ENCODE measurements around the gene ZNF329. TPM values are rescaled to one million over a fixed set of nuclear protein-coding genes. Genes with fewer than 3 reads are reported as not detected.

Gene ZNF329
- polyA plus RNA-seq, 2 donors: 2.0 to 2.3 TPM

DNA sequence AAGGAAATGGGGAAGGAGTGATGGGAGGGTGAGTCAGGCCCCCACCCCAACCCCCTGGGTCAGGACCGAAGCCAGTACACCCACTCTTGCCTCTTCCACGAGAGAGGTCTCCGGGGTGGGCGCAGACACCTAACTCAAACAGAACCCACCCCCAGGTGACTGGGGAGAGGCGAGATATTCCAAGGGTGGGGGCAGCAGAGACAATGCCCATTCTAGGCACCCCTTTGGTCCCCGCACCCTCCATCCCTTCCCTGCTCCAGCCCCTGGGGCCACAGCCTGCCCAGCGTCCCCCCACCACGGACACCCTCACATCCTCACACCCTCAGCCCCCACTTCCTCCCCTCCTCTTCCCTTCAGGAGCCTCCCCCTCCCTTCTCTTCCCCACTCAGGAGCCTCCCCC, 53.2 kb downstream of the ZNF329 start:
- peaks cover 4 to 24% of the 10 kb centered on the region in 2 donors for H3K9me3 ChIP-seq (ENCODE audit: control insufficient read depth in 2 of 2, insufficient read depth in 1 of 2, low read depth in 1 of 2, low read length in 1 of 2)
- H3K4me1 ChIP-seq (ENCODE audit: control insufficient read depth in 2 of 2, insufficient read depth in 2 of 2, low read length in 1 of 2): peaks cover 0 to 7% of the 10 kb centered on the region in 2 donors
- no peak overlapping the region for H3K27ac ChIP-seq (ENCODE audit: low read depth in 2 of 2, low read length in 1 of 2)
- 32 to 35% methylated on average over 7 to 8 of the region's 8 CpGs for WGBS, 2 donors
- H3K4me3 ChIP-seq (ENCODE audit: low read depth in 1 of 2, low read length in 2 of 2): peak overlapping the region in 1 of 2 donors; percentile 79
- no peaks in the 10 kb centered on the region for H3K27me3 ChIP-seq (ENCODE audit: control insufficient read depth in 1 of 2, insufficient read depth in 2 of 2, low read length in 2 of 2)
- H3K36me3 ChIP-seq (ENCODE audit: control insufficient read depth in 2 of 2, insufficient read depth in 2 of 2, low read length in 1 of 2): peaks cover 0 to 2% of the 10 kb centered on the region in 2 donors

DNA sequence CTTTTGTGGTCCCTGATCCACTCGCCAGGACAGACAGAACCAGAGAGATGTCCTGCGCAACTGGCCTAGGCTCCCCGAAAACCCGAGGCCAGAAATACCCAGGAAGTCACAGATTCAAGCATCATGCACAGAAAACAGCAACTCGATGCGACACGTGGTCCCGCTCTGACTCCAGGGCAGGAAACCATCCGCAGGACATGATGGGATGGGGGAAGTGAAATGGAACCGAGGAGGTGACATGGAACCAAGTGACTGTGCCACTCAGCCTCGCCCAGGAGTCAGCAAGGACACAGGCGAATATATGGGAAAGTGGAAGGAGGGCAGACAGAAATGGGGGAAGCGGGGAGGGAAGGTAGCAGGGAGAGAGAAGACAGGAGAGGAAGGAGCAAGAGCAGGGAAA, 53.7 kb downstream of the ZNF329 start:
- no peak overlapping the region for H3K27ac ChIP-seq (ENCODE audit: low read depth in 2 of 2, low read length in 1 of 2)
- peaks cover 0 to 7% of the 10 kb centered on the region in 2 donors for H3K4me1 ChIP-seq (ENCODE audit: control insufficient read depth in 2 of 2, insufficient read depth in 2 of 2, low read length in 1 of 2)
- H3K36me3 ChIP-seq (ENCODE audit: control insufficient read depth in 2 of 2, insufficient read depth in 2 of 2, low read length in 1 of 2): peaks cover 0 to 2% of the 10 kb centered on the region in 2 donors
- H3K27me3 ChIP-seq (ENCODE audit: control insufficient read depth in 1 of 2, insufficient read depth in 2 of 2, low read length in 2 of 2): no peaks in the 10 kb centered on the region
- no peak overlapping the region for H3K4me3 ChIP-seq (ENCODE audit: low read depth in 1 of 2, low read length in 2 of 2)
- peaks cover 4 to 24% of the 10 kb centered on the region in 2 donors for H3K9me3 ChIP-seq (ENCODE audit: control insufficient read depth in 2 of 2, insufficient read depth in 1 of 2, low read depth in 1 of 2, low read length in 1 of 2)
- WGBS, 2 donors: 88 to 90% methylated on average over 13 of the region's 13 CpGs

- no peaks in the 10 kb centered on the region for H3K27me3 ChIP-seq (ENCODE audit: control insufficient read depth in 1 of 2, insufficient read depth in 2 of 2, low read length in 2 of 2)
- H3K9me3 ChIP-seq (ENCODE audit: control insufficient read depth in 2 of 2, insufficient read depth in 1 of 2, low read depth in 1 of 2, low read length in 1 of 2): peaks cover 6 to 27% of the 10 kb centered on the region in 2 donors
- WGBS, 2 donors: 94 to 96% methylated on average over 10 of the region's 10 CpGs
These were observed 55.3 kb downstream of the ZNF329 start for GRCh38 chr19:58095328-58095727.

DNA sequence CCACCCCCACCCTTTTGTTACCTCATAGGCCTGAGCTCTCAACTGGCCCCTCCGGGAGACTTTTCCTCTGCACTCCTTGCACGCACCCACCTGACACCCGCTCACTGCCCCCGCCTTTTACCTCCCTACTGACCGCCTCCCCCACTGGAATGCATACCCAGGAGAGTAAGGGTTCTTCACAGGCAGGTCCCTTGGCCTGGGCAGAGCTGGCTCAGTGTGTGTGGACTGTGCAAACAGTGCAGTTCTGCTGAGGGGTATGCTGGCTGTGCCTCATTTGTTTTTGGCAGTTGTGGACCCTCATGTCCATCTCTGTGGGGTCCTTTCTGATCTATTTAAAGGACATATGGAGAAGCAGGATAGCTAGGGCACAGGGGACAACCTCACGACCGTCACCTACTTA, 57.5 kb downstream of the ZNF329 start:
- 92 to 94% methylated on average over 7 of the region's 7 CpGs for WGBS, 2 donors

More at GRCh38 chr19:58095328-58095727, 55.3 kb downstream of the ZNF329 start:
- H3K4me1 ChIP-seq (ENCODE audit: control insufficient read depth in 2 of 2, insufficient read depth in 2 of 2, low read length in 1 of 2): peaks cover 0 to 7% of the 10 kb centered on the region in 2 donors
- no peak overlapping the region for H3K27ac ChIP-seq (ENCODE audit: low read depth in 2 of 2, low read length in 1 of 2)
- no peak overlapping the region for H3K4me3 ChIP-seq (ENCODE audit: low read depth in 1 of 2, low read length in 2 of 2)
- H3K36me3 ChIP-seq (ENCODE audit: control insufficient read depth in 2 of 2, insufficient read depth in 2 of 2, low read length in 1 of 2): peaks cover 0 to 2% of the 10 kb centered on the region in 2 donors

GRCh38 chr19:58091251-58091995, 59.2 kb downstream of the ZNF329 start:
- Histone ChIP-seq H3K4me3 (ENCODE audit: low read depth in 1 of 2, low read length in 2 of 2) (no peak overlapping the region), H3K36me3 (ENCODE audit: control insufficient read depth in 2 of 2, insufficient read depth in 2 of 2, low read length in 1 of 2) (peaks cover 0 to 3% of the 10 kb centered on the region in 2 donors), H3K27ac (ENCODE audit: low read depth in 2 of 2, low read length in 1 of 2) (no peak overlapping the region), H3K9me3 (ENCODE audit: control insufficient read depth in 2 of 2, insufficient read depth in 1 of 2, low read depth in 1 of 2, low read length in 1 of 2) (peaks cover 19 to 38% of the 10 kb centered on the region in 2 donors), H3K4me1 (ENCODE audit: control insufficient read depth in 2 of 2, insufficient read depth in 2 of 2, low read length in 1 of 2) (no peaks in the 10 kb centered on the region), H3K27me3 (ENCODE audit: control insufficient read depth in 1 of 2, insufficient read depth in 2 of 2, low read length in 2 of 2) (no peaks in the 10 kb centered on the region)
- 78 to 85% methylated on average over 11 of the region's 11 CpGs for WGBS, 2 donors

More for the DNA sequence above, 57.5 kb downstream of the ZNF329 start:
- Histone ChIP-seq H3K4me3 (ENCODE audit: low read depth in 1 of 2, low read length in 2 of 2) (no peak overlapping the region), H3K27ac (ENCODE audit: low read depth in 2 of 2, low read length in 1 of 2) (no peak overlapping the region), H3K27me3 (ENCODE audit: control insufficient read depth in 1 of 2, insufficient read depth in 2 of 2, low read length in 2 of 2) (no peaks in the 10 kb centered on the region), H3K36me3 (ENCODE audit: control insufficient read depth in 2 of 2, insufficient read depth in 2 of 2, low read length in 1 of 2) (peaks cover 0 to 2% of the 10 kb centered on the region in 2 donors), H3K4me1 (ENCODE audit: control insufficient read depth in 2 of 2, insufficient read depth in 2 of 2, low read length in 1 of 2) (peaks cover 0 to 7% of the 10 kb centered on the region in 2 donors), H3K9me3 (ENCODE audit: control insufficient read depth in 2 of 2, insufficient read depth in 1 of 2, low read depth in 1 of 2, low read length in 1 of 2) (peaks cover 9 to 33% of the 10 kb centered on the region in 2 donors)

DNA sequence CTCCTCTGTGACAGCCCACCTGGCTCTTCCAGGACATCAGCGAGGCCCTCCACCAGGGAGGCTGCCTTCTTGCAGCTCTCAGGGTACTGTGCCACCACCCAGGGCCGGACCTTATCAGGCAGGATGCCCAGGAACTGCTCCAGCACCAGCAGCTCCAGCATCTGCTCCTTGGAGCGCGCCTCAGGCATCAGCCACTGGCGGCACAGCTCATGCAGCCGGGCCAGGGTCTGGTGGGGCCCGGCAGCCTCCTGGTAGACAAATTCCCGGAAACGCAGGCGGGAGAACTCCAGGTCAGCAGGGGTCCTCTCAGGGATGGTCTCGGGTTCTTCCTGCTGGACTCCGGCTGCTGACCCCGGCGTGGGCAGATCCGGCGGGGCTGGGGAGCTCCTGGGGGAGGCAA, 60.7 kb downstream of the ZNF329 start:
- WGBS, 2 donors: 95 to 99% methylated on average over 16 of the region's 16 CpGs
- Histone ChIP-seq H3K36me3 (ENCODE audit: control insufficient read depth in 2 of 2, insufficient read depth in 2 of 2, low read length in 1 of 2) (peaks cover 5 to 8% of the 10 kb centered on the region in 2 donors), H3K9me3 (ENCODE audit: control insufficient read depth in 2 of 2, insufficient read depth in 1 of 2, low read depth in 1 of 2, low read length in 1 of 2) (peaks cover 30 to 39% of the 10 kb centered on the region in 2 donors), H3K27ac (ENCODE audit: low read depth in 2 of 2, low read length in 1 of 2) (no peak overlapping the region), H3K4me3 (ENCODE audit: low read depth in 1 of 2, low read length in 2 of 2) (no peak overlapping the region), H3K4me1 (ENCODE audit: control insufficient read depth in 2 of 2, insufficient read depth in 2 of 2, low read length in 1 of 2) (no peaks in the 10 kb centered on the region), H3K27me3 (ENCODE audit: control insufficient read depth in 1 of 2, insufficient read depth in 2 of 2, low read length in 2 of 2) (no peaks in the 10 kb centered on the region)

GRCh38 chr19:58088521-58089052, 62.0 kb downstream of the ZNF329 start:
- no peak overlapping the region for H3K4me3 ChIP-seq (ENCODE audit: low read depth in 1 of 2, low read length in 2 of 2)
- peaks cover 5 to 8% of the 10 kb centered on the region in 2 donors for H3K36me3 ChIP-seq (ENCODE audit: control insufficient read depth in 2 of 2, insufficient read depth in 2 of 2, low read length in 1 of 2)
- no peak overlapping the region for H3K27ac ChIP-seq (ENCODE audit: low read depth in 2 of 2, low read length in 1 of 2)
- peaks cover 36 to 47% of the 10 kb centered on the region in 2 donors for H3K9me3 ChIP-seq (ENCODE audit: control insufficient read depth in 2 of 2, insufficient read depth in 1 of 2, low read depth in 1 of 2, low read length in 1 of 2)
- 97 to 98% methylated on average over 13 of the region's 13 CpGs for WGBS, 2 donors
- no peaks in the 10 kb centered on the region for H3K27me3 ChIP-seq (ENCODE audit: control insufficient read depth in 1 of 2, insufficient read depth in 2 of 2, low read length in 2 of 2)
- no peaks in the 10 kb centered on the region for H3K4me1 ChIP-seq (ENCODE audit: control insufficient read depth in 2 of 2, insufficient read depth in 2 of 2, low read length in 1 of 2)

DNA sequence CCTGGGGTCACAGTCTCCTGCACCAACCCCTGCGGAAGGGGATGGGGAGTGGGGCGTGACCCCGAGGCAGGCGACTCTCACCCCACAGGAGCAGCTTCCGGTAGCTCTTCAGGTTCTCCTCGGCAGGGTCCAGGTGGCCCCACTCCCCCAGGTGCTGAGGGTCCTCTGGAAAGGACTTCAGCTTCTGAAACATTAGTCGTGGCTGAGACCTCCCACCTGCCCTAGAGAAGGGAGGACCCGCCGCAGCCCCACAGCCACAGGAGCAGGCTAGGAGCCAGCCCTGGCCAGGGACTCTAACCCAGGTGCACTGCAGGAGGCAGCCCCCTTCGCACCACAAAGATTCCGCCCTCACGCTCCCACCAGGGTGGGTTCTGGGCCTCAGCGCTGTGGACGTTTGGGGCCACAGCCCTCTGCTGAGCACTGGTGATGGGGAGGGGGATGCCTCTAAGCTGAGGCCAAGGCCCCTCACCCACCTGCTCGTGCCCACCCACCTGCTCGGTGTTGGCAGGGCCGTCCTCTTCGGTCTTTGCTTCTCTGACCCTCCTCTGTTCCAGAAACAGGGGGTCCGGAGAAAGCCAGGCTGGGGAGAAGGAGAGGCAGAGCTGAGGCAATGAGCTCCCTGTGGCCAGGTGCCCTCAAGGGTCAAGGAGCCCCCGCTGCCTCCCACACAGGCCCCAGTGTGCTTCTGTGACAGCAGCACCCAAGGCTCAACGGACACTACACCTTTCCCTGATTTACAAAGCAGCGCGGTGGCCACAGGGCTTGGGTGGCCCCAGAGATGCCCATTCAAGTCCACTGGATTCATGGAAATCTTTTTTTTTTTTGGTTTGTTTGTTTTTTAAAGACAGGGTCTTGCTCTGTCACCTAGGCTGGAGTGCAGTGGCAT, 63.5 kb downstream of the ZNF329 start:
- no peak overlapping the region for H3K27ac ChIP-seq (ENCODE audit: low read depth in 2 of 2, low read length in 1 of 2)
- 95% methylated on average over 22 to 23 of the region's 23 CpGs for WGBS, 2 donors
- peaks cover 36 to 48% of the 10 kb centered on the region in 2 donors for H3K9me3 ChIP-seq (ENCODE audit: control insufficient read depth in 2 of 2, insufficient read depth in 1 of 2, low read depth in 1 of 2, low read length in 1 of 2)
- no peaks in the 10 kb centered on the region for H3K27me3 ChIP-seq (ENCODE audit: control insufficient read depth in 1 of 2, insufficient read depth in 2 of 2, low read length in 2 of 2)
- no peaks in the 10 kb centered on the region for H3K4me1 ChIP-seq (ENCODE audit: control insufficient read depth in 2 of 2, insufficient read depth in 2 of 2, low read length in 1 of 2)
- no peak overlapping the region for H3K4me3 ChIP-seq (ENCODE audit: low read depth in 1 of 2, low read length in 2 of 2)
- H3K36me3 ChIP-seq (ENCODE audit: control insufficient read depth in 2 of 2, insufficient read depth in 2 of 2, low read length in 1 of 2): peaks cover 5 to 8% of the 10 kb centered on the region in 2 donors

DNA sequence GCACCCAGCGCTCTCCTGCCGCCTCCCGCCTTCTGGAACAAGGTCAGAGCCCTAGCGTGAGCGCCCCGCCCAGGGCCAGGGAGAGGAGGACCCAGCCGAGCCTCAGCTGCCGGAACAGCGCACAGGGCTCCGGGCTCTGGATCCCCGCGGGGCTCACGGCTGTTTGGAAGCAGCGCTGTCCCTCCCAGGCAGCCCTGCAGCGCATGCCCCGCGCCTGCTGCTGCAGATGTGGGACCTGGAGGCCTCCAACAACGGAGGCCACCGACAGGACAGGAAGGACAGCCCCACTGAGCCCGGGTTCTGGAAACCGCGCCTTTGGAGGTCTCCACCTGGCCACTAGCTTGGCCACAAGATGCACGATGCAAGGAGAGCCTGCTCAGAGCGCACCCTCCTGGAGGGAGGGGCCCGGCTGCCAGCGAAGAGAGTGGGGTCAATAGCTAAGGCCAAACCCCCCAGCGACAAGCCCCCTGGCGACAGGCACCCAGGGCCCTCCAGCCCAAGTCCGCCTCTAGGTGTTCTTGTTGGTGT, 65.2 kb downstream of the ZNF329 start:
- 93 to 96% methylated on average over 28 to 29 of the region's 29 CpGs for WGBS, 2 donors
- H3K27me3 ChIP-seq (ENCODE audit: control insufficient read depth in 1 of 2, insufficient read depth in 2 of 2, low read length in 2 of 2): no peaks in the 10 kb centered on the region
- H3K9me3 ChIP-seq (ENCODE audit: control insufficient read depth in 2 of 2, insufficient read depth in 1 of 2, low read depth in 1 of 2, low read length in 1 of 2): peaks cover 36 to 49% of the 10 kb centered on the region in 2 donors
- no peak overlapping the region for H3K27ac ChIP-seq (ENCODE audit: low read depth in 2 of 2, low read length in 1 of 2)
- H3K4me3 ChIP-seq (ENCODE audit: low read depth in 1 of 2, low read length in 2 of 2): no peak overlapping the region
- H3K36me3 ChIP-seq (ENCODE audit: control insufficient read depth in 2 of 2, insufficient read depth in 2 of 2, low read length in 1 of 2): peaks cover 5 to 8% of the 10 kb centered on the region in 2 donors
- no peaks in the 10 kb centered on the region for H3K4me1 ChIP-seq (ENCODE audit: control insufficient read depth in 2 of 2, insufficient read depth in 2 of 2, low read length in 1 of 2)

Measured in esophagus (tissue), 2 donors.